ENCODE data around the gene ADCY10.

DNA sequence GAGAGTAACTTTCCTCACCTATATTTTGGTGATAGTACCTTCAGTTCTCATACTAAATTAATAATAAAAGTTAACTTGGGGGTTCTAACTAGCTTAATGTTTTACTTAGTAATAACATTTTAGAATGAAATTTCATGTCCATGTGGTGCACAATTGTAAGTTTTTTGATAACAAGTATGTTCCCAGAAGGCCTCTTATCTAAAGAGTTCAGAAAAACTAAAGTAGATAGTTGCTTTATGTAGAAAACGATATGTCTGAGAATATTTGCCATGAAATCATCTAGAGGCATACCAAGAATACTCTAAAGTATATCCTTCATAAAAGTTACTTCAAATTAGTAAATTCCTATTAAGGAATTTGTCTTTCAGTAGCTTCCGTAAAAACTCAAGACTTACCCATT is 10.2 kb upstream of the ADCY10 start:
- TF ChIP-seq, protein P1, sequence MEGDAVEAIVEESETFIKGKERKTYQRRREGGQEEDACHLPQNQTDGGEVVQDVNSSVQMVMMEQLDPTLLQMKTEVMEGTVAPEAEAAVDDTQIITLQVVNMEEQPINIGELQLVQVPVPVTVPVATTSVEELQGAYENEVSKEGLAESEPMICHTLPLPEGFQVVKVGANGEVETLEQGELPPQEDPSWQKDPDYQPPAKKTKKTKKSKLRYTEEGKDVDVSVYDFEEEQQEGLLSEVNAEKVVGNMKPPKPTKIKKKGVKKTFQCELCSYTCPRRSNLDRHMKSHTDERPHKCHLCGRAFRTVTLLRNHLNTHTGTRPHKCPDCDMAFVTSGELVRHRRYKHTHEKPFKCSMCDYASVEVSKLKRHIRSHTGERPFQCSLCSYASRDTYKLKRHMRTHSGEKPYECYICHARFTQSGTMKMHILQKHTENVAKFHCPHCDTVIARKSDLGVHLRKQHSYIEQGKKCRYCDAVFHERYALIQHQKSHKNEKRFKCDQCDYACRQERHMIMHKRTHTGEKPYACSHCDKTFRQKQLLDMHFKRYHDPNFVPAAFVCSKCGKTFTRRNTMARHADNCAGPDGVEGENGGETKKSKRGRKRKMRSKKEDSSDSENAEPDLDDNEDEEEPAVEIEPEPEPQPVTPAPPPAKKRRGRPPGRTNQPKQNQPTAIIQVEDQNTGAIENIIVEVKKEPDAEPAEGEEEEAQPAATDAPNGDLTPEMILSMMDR (conservative IDR thresholded peaks at IDR 0.05; ENCODE audit: low read length) = no peak
- no peak for TF ChIP-seq EZH2phosphoT487 (IDR thresholded peaks at IDR 0.05; ENCODE audit: borderline replicate concordance, low read depth, low read length)
